ENCODE measurements around the gene NDUFAB1. TPM values are rescaled to one million over a fixed set of nuclear protein-coding genes. Genes with fewer than 3 reads are reported as not detected.
"Not testable (repeated sequence)": the region's sequence is repeated elsewhere in the genome, so short reads cannot be mapped to it uniquely, and the experiment has no call there.

Gene NDUFAB1
- total RNA-seq = 106 TPM

DNA sequence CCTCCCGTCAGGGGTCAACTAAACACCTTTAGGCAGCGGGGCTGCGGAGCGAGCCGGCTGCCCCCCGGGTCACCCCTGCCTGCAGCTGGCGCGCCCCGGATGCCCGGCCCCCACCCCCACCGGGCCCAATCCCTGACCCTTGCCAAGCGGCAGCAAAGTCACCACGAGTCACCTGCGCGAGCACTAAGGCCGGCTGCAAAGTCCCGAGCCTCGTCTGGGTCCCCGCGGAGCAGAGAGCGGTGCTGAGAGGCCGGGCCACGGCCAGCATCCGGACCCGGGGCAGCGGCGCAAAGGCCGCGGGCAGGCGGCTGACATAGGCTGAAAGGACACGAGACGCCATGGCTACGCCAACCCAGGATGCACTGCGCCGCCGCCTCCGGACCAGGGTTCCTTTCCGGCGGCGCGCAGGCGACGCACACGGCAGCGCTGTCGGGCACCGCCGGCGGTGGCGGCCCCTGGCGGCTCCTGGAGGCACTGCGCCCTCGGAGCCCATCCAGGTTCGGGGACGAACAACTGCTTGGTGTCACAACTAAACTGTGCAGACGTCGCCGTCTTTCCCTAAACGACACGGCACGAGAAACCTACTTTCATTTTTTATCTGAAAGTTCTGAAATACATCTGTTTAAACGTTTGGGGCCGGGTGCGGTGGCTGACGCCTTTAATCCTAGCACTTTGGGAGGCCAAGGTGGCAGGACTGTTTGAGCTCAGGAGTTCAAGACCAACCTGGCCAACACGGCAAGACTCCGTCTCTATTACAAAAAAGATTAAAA is at the start of gene NDUFAB1:
TSS of gene NDUFAB1 (minus strand) at position 366 of the 770 bp plus-strand sequence. CDS start at position 340, 26 bp downstream.
- DNase-seq = peak; percentile 95

DNA sequence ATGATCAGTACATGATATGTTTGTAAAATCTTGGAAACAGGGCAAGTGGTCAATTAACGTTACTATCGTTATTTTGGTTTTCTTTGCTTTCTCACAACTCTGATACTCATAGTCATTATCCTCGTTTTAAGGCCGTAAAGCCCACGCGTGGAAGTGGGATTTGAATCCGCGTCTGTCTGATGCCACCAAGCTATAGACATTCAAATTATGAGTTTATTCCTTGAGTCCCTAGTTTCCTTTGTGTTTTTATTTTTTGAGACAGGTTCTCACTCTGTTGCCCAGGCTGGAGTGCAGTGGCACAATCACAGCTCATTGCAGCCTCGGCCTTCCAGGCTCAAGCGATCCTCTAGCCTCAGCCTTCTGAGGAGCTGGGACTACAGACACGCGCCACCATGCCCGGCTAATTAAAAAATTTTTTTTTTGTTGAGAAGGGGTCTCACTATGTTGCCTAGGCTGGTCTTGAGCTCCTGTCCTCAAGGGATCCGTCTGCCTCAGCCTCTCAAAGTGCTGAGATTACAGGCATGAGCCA is 46.2 kb upstream of the NDUFAB1 start:
- DNase-seq = no peak

DNA sequence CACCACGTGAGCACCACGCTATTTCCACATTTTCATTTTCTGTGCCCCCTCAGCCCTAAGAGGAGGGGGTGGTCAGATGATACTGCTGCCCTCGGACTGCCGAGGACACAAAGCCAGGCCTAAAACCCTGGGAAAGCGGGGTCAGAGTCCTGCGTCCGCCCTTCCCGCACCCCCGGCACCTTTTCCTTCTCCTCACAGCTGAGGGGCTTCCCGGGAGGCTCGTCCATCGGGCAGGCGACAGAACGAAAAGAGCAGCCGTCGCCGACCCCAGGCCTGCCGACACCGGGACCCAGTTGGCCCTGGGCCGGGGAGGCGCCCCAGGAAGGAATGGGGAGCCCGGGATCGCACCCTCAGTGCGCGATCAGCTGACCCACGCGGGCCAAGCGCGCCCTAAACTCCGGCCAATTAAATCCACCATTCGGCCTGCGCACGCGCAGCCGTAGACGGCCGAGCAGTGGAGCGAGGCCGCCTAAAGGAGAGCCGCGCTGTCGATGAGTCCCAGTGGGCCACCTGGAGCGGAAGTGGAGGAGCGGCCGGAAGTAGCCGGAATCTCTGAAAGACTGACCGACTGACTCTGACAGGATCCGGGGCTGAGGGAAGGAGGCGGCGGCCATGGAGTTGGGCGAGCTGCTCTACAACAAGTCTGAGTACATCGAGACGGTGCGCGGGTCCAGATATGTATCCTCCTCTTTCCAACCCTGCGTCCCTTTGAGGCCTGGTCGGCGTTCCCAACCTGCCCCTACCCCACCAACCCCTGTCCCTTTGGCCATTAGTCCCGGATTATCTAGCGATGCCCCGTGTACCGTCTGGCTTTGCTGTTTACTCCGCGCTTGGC is 45.0 kb upstream of the NDUFAB1 start, which contains the start of the genes DCTN5 and PALB2:
TSS of gene DCTN5 (plus strand) at position 536 of the 835 bp plus-strand sequence. CDS start at position 613, 77 bp downstream.
TSS of gene PALB2 (minus strand) at position 380 of the 835 bp plus-strand sequence. CDS start at position 227, 153 bp downstream.
- peak; percentile 97 for DNase-seq

DNA sequence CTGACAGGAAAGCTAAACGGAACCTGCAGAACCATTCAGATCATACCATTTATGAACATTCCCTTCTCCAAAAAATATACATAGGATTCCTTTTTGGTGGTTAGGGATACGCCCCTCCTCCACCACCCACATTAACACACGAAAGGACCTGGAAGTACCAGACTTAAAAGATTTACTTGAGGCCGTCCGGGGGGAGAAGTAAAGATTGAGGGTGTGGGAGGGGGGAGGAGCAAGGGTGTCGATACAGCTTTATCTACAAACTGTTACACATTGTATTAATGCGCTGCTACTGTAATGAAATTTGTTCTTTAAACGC is 44.5 kb upstream of the NDUFAB1 start:
- no peak for DNase-seq

DNA sequence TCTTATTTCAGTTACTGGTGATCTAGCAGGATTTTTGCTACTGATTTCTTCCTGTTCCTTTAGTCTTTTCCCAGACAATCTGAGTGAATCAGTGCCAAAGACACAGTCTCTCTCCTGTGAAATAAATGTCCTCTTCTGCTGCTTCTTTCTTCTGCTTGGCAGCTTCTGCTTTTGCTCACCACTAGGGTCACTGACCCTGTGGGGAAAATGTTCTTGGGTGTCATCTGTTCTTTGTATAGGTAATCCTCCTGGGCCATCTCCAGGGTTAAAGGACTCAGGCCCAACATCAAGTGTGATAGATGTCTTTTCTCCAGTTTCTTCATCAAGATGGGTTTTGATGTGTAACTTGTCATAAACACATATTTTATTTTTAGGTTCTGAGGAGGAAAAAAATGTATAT is 39.8 kb upstream of the NDUFAB1 start:
- no peak for DNase-seq

DNA sequence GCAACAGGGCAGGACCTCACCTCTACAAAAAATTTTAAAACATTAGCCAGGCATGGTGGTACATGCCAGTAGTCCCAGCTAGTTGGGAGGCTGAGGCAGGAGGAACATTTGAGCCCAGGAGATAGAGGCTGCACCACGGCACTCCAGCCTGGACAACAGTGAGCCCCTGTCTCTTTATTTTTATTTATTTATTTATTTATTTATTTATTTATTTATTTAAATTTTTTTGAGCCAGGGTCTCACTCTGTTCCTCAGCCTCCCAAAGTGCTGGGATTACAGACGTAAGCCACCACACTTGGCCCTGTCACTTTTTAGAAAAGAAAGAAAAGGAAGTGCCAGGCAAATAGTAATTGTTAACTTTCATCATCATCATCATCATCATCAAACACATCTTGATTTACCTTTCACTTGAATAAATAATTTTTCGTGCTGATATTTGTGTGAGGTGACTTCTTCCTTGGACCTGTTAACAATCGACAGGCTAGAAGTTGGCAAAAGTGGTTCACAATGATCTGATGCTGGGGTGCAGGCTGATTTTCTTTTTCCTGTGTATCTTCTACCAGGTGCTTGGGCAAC is 38.4 kb upstream of the NDUFAB1 start:
- DNase-seq = no peak

DNA sequence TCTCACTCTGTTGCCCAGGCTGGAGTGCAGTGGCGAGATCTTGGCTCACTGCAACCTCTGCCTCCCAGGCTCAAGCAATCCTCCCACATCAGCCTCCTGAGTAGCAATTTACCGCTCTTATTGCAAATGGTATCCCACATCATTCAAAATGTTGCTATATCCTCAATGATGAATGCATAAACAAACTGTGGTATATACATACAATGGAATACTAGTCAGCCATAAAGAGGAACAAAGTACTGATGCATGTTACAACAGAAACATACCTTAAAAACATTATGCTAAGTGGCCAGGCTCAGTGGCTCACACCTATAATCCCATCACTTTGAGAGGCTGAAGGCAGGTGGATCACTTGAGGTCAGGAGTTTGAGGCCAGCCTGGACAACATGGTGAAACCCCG is 35.8 kb upstream of the NDUFAB1 start:
- DNase-seq = not testable (repeated sequence)

DNA sequence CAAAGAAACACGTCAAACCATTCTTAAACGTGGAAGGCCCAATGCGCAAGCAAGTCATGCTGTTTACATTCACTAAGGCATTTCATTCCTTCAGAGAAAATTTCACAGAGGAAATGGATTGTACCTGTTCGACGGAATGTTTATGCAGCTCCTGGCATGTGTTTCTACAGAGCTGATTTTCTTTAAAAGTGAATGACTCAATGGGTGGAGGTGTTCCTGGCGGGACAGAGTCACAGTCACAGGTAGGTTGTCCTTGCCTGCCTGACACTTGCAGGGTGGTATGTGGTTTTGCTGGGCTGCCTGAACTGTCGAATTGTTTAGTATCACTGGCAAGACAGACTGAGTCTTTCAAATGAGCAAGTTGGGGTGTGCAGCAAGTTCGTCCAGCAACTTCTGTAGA is 33.4 kb upstream of the NDUFAB1 start:
- no peak for DNase-seq

DNA sequence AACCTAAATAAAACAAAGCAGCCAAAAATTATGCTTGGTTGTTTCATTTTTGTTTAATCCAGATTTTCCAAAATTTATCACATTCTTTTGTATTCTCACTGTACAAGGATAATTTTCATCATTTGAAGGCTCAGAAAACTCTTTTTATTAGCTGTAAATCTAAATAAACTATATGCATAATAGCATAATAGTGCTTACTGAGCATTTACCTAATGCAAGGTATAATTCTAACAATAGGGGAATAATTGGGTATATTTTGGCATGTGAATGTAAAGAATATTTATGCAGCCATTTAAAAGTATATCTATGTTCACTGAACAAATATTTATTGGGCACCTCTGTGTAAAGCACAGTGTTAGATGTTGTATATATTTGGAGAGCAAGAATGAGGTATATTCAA is 28.0 kb upstream of the NDUFAB1 start:
- no peak for DNase-seq

DNA sequence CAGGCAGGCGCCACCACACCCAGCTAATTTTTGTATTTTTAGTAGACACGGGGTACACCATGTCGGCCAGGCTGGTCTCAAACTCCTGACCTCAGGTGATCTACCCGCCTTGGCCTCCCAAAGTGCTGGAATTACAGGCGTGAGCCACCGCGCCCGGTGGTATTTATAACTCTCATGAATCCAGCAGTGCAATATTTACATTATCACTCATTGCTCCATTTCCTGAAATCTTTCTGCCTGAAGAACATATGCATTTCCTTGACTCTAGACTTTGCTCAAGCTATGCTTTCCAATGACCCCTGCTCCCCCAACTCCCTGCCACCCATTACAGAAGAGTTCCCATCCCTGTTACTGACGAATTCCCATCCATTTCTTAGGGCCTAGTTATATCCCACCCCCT is 19.7 kb upstream of the NDUFAB1 start:
- no peak for DNase-seq

DNA sequence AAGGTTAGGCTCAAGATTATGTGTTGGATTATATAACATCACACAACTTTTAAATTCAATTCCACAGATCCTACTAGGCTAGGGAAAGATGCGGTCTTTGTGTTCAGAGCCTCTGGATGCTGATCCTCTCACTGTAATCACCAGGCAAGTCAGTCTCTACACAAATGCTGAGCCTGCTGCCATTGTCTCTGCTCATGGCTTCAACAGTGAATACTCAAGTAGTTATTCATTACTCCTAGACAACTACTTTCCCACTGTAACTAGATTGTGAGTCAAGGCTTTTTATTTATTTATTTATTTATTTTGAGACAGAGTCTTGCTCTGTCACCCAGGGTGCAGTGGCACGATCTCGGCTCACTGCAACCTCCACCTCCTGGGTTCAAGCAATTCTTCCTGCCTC is 15.8 kb upstream of the NDUFAB1 start:
- no peak for DNase-seq

DNA sequence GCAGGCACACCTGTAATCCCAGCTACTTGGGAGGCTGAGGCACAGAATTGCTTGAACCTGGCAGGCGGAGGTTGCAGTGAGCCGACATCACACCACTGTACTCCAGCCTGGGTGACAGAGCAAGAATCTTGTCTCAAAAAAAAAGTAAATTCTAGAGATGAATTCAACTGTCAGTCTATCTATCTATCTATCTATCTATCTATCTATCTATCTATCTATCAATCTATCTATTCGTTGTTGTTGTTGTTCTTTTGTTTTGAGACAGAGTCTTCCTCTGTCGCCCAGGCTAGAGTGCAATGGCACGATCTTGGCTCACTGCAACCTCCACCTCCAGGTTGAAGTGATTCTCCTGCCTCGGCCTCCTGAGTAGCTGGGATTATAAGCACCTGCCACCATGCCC is 14.8 kb upstream of the NDUFAB1 start:
- DNase-seq = not testable (repeated sequence)

DNA sequence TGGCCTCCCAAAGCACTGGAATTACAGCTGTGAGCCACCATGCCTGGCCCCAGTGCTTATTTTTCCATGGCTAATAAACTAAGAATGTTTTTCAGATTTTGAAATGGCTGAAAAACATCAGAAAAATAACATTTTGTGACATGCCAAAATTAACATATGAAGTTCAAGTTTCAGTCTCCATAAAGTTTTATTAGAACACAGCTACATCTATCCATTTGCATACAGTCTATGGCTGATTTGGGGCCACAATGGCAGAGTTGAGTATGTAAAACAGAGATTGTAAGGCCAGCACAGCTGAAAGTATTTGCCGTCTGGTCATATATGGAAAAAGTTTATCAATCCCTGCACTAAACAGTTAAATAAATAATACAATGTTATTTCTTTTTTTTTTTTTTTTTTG is 13.8 kb upstream of the NDUFAB1 start:
- no peak for DNase-seq

DNA sequence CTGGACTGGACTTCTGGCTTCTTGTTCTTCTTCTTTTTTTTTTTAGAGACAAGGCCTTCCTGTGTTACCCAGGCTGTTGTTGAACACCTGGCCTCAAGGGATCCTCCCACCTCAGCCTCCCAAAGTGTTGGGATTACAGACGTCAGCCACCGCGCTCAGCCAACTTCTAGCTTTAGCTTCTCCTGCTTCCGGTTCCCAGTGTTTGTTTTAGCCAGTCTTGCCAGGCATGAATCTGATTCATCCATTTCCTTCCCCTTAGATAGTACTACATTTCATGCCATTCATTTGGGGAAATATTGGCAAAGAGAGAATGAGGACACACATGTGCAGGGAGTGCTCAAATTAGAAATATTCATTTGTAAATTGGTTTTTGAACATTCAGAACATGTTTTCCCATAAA is 12.1 kb upstream of the NDUFAB1 start:
- DNase-seq = no peak

DNA sequence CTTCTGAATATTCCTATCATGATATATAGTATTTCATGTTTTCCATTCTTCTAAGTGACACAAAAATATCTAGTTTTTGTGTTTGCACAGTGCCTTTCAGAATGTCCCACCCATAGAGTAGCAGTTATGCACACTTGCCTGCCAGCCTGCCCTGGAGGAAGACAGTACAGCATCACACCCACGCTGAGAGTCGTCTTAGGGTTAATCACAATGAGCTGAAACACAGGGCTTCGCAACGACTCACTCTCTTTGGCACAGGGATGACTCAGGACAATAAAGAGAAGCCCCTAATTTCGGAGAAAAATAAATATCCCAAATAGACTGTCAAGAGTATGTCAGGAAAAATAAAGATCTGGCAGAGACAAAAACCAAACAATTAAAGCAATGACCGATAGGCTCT is 11.6 kb upstream of the NDUFAB1 start:
- no peak for DNase-seq

DNA sequence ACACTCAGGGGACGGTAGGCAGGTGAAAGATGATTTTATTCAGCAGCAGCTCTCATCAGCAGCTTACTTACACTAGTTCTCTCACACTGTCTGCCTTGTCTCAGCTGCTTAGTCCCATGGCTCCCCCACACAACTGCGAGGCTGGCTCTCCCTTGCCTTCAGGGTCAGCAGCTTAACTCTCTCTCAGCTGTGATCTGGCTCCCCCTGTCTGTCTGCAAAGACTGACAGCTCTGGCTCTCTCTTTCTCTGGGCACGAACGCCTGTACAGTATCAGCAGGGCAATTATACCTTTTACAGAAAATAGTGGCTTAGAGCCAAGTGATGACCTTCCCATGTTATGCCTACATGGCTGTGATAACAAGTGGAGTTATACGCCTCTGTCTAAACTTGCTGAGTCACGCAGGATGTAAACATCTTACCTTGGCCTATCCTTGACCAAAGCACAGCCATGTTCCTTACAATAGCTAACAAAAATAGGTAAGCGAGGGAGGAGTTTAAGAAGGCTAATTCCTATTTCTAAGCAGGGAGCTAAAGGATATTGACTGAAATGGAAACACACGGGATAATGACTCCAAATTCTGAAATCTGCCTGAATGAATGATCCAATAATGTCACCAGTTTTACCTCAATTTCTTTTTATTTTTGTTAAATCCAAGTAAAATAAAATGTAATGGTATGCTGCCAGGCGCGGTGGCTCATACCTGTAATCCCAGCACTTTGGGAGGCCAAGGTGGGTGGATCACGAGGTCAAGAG is 1.1 kb upstream of the NDUFAB1 start:
- peak; percentile 21 for DNase-seq

DNA sequence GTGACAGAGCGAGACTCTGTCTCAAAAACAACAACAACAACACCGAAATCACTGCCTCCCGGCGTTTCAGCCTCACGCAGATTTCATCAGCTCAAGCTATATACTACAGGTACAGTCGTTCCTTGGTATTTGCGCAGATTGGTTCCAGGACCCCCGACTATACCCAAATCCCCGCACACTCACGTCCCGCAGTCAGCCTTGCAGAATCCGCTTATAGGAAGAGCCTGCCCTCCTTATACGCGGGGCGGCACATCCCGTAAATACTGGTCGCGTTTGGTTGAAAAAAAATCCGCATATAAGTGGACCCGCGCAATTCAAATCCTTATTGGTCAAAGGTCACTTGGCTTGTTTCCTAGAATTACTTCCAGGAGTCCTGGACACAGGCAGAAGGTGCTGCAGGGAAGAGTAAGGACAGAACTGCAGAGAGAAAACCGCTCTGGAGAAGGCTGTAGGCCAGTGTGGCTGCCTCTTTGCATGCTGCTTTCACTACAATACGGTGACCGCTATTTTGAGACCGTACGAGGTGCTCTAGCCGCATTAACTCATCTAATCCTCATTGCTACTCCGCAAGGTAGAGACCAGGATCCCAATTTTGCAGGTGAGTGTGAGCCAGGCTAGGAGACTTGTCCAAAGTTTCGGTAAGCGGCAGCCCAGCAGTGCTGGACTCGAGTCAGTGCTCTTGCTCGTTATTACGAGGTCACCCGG is 718 bp downstream of the NDUFAB1 start:
- DNase-seq = no peak

DNA sequence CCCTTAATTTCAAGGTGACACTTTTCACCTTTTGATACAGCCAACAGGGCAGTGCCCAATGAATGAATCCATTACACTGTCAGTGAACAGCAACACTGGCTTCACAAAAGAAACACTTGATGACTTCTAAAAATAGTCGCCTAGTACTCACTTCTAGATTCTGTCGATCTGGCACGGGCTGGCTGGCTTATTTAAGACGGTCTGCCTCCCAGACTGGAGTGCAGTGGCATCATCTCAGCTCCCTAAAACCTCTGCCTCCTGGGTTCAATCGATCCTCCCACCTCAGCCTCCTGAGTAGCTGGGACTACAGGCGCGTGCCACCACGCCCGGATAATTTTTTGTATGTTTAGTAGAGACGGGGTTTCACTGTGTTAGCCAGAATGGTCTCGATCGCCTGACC is 1.9 kb downstream of the NDUFAB1 start:
- no peak for DNase-seq

DNA sequence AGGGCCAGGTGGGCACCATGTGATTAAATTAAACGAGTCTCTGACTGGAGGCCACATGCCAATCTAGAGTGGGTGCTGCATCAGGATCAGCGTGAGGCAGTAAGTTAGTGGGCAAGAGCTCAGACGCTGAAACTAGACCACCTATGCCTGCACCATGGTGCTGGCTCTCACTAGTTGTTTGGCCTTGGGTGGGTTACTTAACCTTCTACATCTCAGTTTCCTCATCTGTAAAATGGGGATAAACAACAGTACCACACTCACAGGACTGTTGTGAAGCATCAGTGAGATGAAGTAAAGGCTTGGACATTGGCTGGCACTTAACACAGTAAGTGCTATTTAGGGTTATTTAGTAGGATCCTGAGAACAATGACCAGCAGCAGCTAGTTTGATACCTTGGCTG is 5.9 kb downstream of the NDUFAB1 start:
- DNase-seq = no peak

DNA sequence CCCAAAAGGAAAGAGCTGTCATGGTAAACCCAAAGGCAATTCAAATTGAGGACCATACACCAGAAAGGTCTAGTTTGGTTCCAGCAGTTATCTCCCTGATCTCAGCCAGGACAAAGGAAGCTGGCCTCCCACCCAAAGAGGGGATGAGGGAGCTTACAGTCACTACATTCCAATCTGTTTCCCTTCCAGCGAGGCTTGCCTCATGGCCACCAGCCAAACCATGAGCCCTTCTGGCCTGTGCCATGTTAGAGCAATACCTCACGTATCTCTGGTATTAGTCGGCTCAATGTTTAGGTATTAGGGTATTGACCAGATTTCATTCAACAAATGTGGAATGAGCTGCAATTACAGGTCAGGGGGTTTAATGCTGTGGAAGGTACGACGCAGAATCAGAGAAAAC is 8.4 kb downstream of the NDUFAB1 start:
- DNase-seq = no peak

All from tongue (tissue), 2 donors.